ENCODE measurements around the gene OR10T2.
"Not testable (repeated sequence)": the region's sequence is repeated elsewhere in the genome, so short reads cannot be mapped to it uniquely, and the experiment has no call there.

OR10T2 gene

GRCh38 chr1:158356616-158357015 lies 42.6 kb downstream of the OR10T2 start:
- DNase-seq (ENCODE audit: low read depth) = no peak

- DNase-seq (ENCODE audit: low read depth) = no peak
Observed at GRCh38 chr1:158355773-158356285, 43.4 kb downstream of the OR10T2 start.

GRCh38 chr1:158354255-158354654 lies 45.0 kb downstream of the OR10T2 start:
- DNase-seq (ENCODE audit: low read depth) = no peak

GRCh38 chr1:158353303-158354075 lies 45.8 kb downstream of the OR10T2 start, which contains the start of gene CD1E:
Gene CD1E, plus strand, starts transcription at chr1:158353894. Its CDS starts 95 bp downstream, at chr1:158353989.
- DNase-seq (ENCODE audit: low read depth) = no peak

GRCh38 chr1:158348946-158349345 lies 50.3 kb downstream of the OR10T2 start:
- DNase-seq (ENCODE audit: low read depth) = not testable (repeated sequence)
